Measurements from ENCODE around the gene KCNV2.

KCNV2 gene

GRCh38 chr9:2693056-2693455 is 24.3 kb upstream of the KCNV2 start:
- Histone ChIP-seq H3K4me2 (ENCODE audit: low read length) (no peak overlapping the region), H3K4me3 (ENCODE audit: low read depth, low read length, poor library complexity, severe bottlenecking) (no peak overlapping the region), H3F3A (ENCODE audit: insufficient read depth, low read length) (no peaks in the 10 kb centered on the region), H3K79me2 (ENCODE audit: insufficient read depth, low read length) (no peaks in the 10 kb centered on the region), H3K36me3 (ENCODE audit: insufficient read depth, low read length) (no peaks in the 10 kb centered on the region), H3K9ac (ENCODE audit: low read length) (no peak overlapping the region), H4K20me1 (ENCODE audit: insufficient read depth, low read length) (no peaks in the 10 kb centered on the region), H3K27ac (ENCODE audit: low read depth, low read length, poor library complexity, severe bottlenecking) (no peak overlapping the region), H3K27me3 (ENCODE audit: insufficient read depth, low read length) (no peaks in the 10 kb centered on the region), H3K9me2 (ENCODE audit: low read depth, low read length) (no peaks in the 10 kb centered on the region), H2AFZ (ENCODE audit: low read length) (no peak overlapping the region), H3K9me3 (ENCODE audit: low read length) (no peaks in the 10 kb centered on the region), H3K4me1 (ENCODE audit: insufficient read depth, low read length, severe bottlenecking) (peaks cover 5% of the 10 kb centered on the region)
- TF ChIP-seq, protein P1, sequence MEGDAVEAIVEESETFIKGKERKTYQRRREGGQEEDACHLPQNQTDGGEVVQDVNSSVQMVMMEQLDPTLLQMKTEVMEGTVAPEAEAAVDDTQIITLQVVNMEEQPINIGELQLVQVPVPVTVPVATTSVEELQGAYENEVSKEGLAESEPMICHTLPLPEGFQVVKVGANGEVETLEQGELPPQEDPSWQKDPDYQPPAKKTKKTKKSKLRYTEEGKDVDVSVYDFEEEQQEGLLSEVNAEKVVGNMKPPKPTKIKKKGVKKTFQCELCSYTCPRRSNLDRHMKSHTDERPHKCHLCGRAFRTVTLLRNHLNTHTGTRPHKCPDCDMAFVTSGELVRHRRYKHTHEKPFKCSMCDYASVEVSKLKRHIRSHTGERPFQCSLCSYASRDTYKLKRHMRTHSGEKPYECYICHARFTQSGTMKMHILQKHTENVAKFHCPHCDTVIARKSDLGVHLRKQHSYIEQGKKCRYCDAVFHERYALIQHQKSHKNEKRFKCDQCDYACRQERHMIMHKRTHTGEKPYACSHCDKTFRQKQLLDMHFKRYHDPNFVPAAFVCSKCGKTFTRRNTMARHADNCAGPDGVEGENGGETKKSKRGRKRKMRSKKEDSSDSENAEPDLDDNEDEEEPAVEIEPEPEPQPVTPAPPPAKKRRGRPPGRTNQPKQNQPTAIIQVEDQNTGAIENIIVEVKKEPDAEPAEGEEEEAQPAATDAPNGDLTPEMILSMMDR (IDR thresholded peaks at IDR 0.05; ENCODE audit: low read length): peak; percentile 9; the same call in 1 of the 2 replicates
- no peak for TF ChIP-seq EZH2 (IDR thresholded peaks at IDR 0.05; ENCODE audit: borderline replicate concordance, low read length)

- no peak for TF ChIP-seq EZH2 (IDR thresholded peaks at IDR 0.05; ENCODE audit: borderline replicate concordance, low read length)
- TF ChIP-seq, protein P1 (IDR thresholded peaks at IDR 0.05; ENCODE audit: low read length): no peak
- H3K36me3 ChIP-seq (ENCODE audit: insufficient read depth, low read length): no peaks in the 10 kb centered on the region
- no peaks in the 10 kb centered on the region for H3K27me3 ChIP-seq (ENCODE audit: insufficient read depth, low read length)
- H3K79me2 ChIP-seq (ENCODE audit: insufficient read depth, low read length): no peaks in the 10 kb centered on the region
- H3K4me2 ChIP-seq (ENCODE audit: low read length): no peak overlapping the region
- no peak overlapping the region for H3K4me3 ChIP-seq (ENCODE audit: low read depth, low read length, poor library complexity, severe bottlenecking)
- no peaks in the 10 kb centered on the region for H4K20me1 ChIP-seq (ENCODE audit: insufficient read depth, low read length)
- no peaks in the 10 kb centered on the region for H3K9me3 ChIP-seq (ENCODE audit: low read length)
- no peaks in the 10 kb centered on the region for H3F3A ChIP-seq (ENCODE audit: insufficient read depth, low read length)
- no peak overlapping the region for H2AFZ ChIP-seq (ENCODE audit: low read length)
- H3K9ac ChIP-seq (ENCODE audit: low read length): no peak overlapping the region
- H3K9me2 ChIP-seq (ENCODE audit: low read depth, low read length): no peaks in the 10 kb centered on the region
- peaks cover 5% of the 10 kb centered on the region for H3K4me1 ChIP-seq (ENCODE audit: insufficient read depth, low read length, severe bottlenecking)
- H3K27ac ChIP-seq (ENCODE audit: low read depth, low read length, poor library complexity, severe bottlenecking): no peak overlapping the region
These were observed 19.8 kb upstream of the KCNV2 start for GRCh38 chr9:2697492-2697891.

GRCh38 chr9:2700398-2700797 is 16.9 kb upstream of the KCNV2 start:
- Histone ChIP-seq H3K36me3 (ENCODE audit: insufficient read depth, low read length) (no peaks in the 10 kb centered on the region), H3K4me2 (ENCODE audit: low read length) (no peak overlapping the region), H4K20me1 (ENCODE audit: insufficient read depth, low read length) (no peaks in the 10 kb centered on the region), H3K9me2 (ENCODE audit: low read depth, low read length) (no peaks in the 10 kb centered on the region), H3K4me3 (ENCODE audit: low read depth, low read length, poor library complexity, severe bottlenecking) (no peak overlapping the region), H3K9me3 (ENCODE audit: low read length) (no peaks in the 10 kb centered on the region), H3K27me3 (ENCODE audit: insufficient read depth, low read length) (no peaks in the 10 kb centered on the region), H3F3A (ENCODE audit: insufficient read depth, low read length) (peaks cover 5% of the 10 kb centered on the region; the same call in 1 of the 2 replicates), H3K79me2 (ENCODE audit: insufficient read depth, low read length) (no peaks in the 10 kb centered on the region), H3K27ac (ENCODE audit: low read depth, low read length, poor library complexity, severe bottlenecking) (no peak overlapping the region), H2AFZ (ENCODE audit: low read length) (no peak overlapping the region), H3K9ac (ENCODE audit: low read length) (no peak overlapping the region), H3K4me1 (ENCODE audit: insufficient read depth, low read length, severe bottlenecking) (peaks cover 5% of the 10 kb centered on the region)
- TF ChIP-seq EZH2 (IDR thresholded peaks at IDR 0.05; ENCODE audit: borderline replicate concordance, low read length): no peak

DNA sequence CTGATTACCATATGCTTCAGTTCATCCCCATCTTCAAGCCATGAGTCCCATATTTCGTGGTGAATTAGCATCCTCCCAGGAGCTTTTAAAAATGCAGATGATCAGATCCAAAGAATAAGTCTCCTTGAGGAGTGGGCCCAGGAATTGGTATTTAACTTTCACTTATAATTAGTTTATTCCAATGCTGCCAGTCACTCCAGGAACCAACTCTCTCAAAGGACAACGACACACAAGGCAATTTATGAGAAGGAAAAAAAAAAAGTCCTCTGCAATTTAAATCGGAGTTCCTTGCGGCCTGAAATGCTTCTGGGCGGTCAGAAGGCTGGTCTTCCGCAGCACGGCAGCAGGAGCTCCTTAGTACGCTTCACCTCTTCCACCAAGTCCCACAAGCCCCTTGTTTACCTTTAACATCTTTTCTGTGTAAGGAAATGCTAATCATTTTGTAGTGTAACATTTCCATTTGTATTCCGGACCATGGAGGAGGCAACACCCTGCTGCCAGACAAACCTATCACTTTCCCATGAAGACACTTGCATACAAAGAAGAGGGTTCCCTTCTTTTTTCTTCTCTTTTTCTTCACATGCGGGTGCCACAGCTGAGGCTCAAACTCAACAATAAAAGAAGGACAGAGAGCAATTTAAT is 16.3 kb upstream of the KCNV2 start:
- no peaks in the 10 kb centered on the region for H3K27me3 ChIP-seq (ENCODE audit: insufficient read depth, low read length)
- H3K79me2 ChIP-seq (ENCODE audit: insufficient read depth, low read length): no peaks in the 10 kb centered on the region
- H3K9me3 ChIP-seq (ENCODE audit: low read length): no peaks in the 10 kb centered on the region
- no peak overlapping the region for H3K9ac ChIP-seq (ENCODE audit: low read length)
- H3K4me2 ChIP-seq (ENCODE audit: low read length): no peak overlapping the region
- TF ChIP-seq, protein P1 (IDR thresholded peaks at IDR 0.05; ENCODE audit: low read length): no peak
- TF ChIP-seq EZH2 (IDR thresholded peaks at IDR 0.05; ENCODE audit: borderline replicate concordance, low read length): no peak
- no peaks in the 10 kb centered on the region for H3K36me3 ChIP-seq (ENCODE audit: insufficient read depth, low read length)
- H3F3A ChIP-seq (ENCODE audit: insufficient read depth, low read length): peaks cover 5% of the 10 kb centered on the region; the same call in 1 of the 2 replicates
- H3K27ac ChIP-seq (ENCODE audit: low read depth, low read length, poor library complexity, severe bottlenecking): no peak overlapping the region
- no peak overlapping the region for H2AFZ ChIP-seq (ENCODE audit: low read length)
- no peaks in the 10 kb centered on the region for H3K9me2 ChIP-seq (ENCODE audit: low read depth, low read length)
- H3K4me1 ChIP-seq (ENCODE audit: insufficient read depth, low read length, severe bottlenecking): peaks cover 3% of the 10 kb centered on the region
- H4K20me1 ChIP-seq (ENCODE audit: insufficient read depth, low read length): no peaks in the 10 kb centered on the region
- no peak overlapping the region for H3K4me3 ChIP-seq (ENCODE audit: low read depth, low read length, poor library complexity, severe bottlenecking)

Measured in OCI-LY1 (cell line).